HUES64 (cell line): Measurements from ENCODE around the gene ICE2.
"Not testable (repeated sequence)": the region's sequence is repeated elsewhere in the genome, so short reads cannot be mapped to it uniquely, and the experiment has no call there.

Source experiments
- H3K27ac ChIP-seq: 2 replicates; pipeline ENCODE4 v1.7.0; 2013; ENCODE audit warnings: low read depth, low read length, inconsistent platforms
- H3K27me3 ChIP-seq: 2 replicates; pipeline ENCODE4 v1.6.1; 2013; ENCODE audit warnings: mild to moderate bottlenecking, low read length; ENCODE audit not compliant: insufficient read depth
- H3K36me3 ChIP-seq: 2 replicates; pipeline ENCODE4 v1.6.1; 2013; ENCODE audit warnings: mild to moderate bottlenecking, low read length; ENCODE audit not compliant: insufficient read depth
- H3K4me1 ChIP-seq: 2 replicates; pipeline ENCODE4 v1.6.1; 2013; ENCODE audit warnings: mild to moderate bottlenecking, low read length, moderate library complexity; ENCODE audit not compliant: insufficient read depth
- H3K4me3 ChIP-seq: 2 replicates; pipeline ENCODE4 v1.5.1; 2013; ENCODE audit warnings: mild to moderate bottlenecking, low read length, moderate library complexity
- H3K9ac ChIP-seq: 2 replicates; pipeline ENCODE4 v1.6.1; 2013; ENCODE audit warnings: mild to moderate bottlenecking, low read depth, low read length
- H3K9me3 ChIP-seq: 2 replicates; pipeline ENCODE4 v1.6.1; 2013; ENCODE audit warnings: low read depth, low read length; ENCODE audit not compliant: insufficient read depth
- WGBS: fragments of 150-250, 120-280 bp; methylation state at CpG from one replicate; pipeline ENCODE4 v1.1.7; 2013; ENCODE audit warnings: missing lambda C conversion rate; 5-methylcytosine and 5-hydroxymethylcytosine counted together

The ICE2 gene

DNA sequence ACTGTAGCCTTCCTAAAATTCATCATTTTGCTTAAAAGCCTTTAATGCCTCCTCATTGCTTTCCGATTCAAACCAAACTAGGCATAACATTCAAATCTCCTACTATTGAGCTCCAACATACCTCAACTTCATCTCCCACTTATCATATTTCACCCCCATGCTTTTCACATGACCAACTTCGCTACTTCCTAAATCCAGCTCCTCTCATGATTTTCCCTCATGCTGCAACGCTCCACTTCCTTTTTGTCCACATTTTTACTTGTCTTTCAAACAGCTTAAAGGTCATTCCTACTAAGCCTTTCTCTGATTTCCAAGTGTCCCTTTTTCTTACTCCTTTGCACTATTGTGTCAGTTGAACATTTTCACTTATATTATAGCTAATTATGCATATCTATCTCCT lies 60.8 kb downstream of the ICE2 start:
- 92% methylated on average over 3 of the region's 3 CpGs for WGBS
- no peak overlapping the region for H3K4me3 ChIP-seq
- H3K27me3 ChIP-seq = no peaks in the 10 kb centered on the region
- H3K36me3 ChIP-seq = peaks cover 18% of the 10 kb centered on the region
- H3K9me3 ChIP-seq = no peaks in the 10 kb centered on the region
- H3K4me1 ChIP-seq = peaks cover 8% of the 10 kb centered on the region; the same call in 1 of the 2 replicates
- H3K9ac ChIP-seq = no peak overlapping the region
- no peak overlapping the region for H3K27ac ChIP-seq

DNA sequence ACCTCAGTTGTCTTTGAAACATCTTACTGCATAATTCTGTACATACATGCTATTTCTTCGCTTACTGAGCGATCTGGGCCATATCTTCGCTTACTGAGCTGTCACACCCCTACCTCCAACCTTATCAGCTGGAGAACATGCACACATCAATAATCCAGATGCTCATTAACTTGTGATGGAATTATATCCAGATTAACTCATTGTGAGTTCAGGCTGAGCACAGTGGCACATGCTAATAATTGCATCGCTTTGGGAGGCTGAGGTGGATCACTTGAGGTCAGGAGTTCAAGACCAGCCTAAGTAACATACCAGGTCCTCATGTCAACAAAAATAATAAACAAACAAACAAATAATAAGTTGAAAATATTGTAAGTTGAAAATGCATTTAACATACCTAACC lies 61.8 kb downstream of the ICE2 start:
- H3K27me3 ChIP-seq = no peaks in the 10 kb centered on the region
- peaks cover 12% of the 10 kb centered on the region for H3K36me3 ChIP-seq
- H3K9me3 ChIP-seq = no peaks in the 10 kb centered on the region
- WGBS = 95% methylated on average over 4 of the region's 4 CpGs
- H3K27ac ChIP-seq = no peak overlapping the region
- no peak overlapping the region for H3K4me3 ChIP-seq
- peaks cover 9% of the 10 kb centered on the region; the same call in 1 of the 2 replicates for H3K4me1 ChIP-seq
- no peak overlapping the region for H3K9ac ChIP-seq

DNA sequence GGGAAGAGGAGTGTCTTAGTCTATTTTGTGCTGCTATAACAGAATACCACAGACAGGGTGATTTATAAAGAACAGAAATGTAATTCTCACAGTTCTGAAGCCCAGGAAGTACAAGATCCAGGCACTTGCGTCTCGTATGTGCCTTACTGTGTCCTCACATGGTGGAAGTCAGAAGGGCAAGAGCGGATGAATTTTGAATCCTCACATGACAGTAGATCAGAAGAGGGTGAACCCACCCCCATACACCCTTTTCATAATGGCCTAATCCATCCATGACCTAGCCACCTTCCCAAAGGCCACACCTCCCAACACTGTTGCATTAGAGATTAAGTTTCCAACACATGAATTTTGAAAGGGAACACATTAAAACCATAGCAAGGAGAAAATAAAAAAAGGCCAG lies 62.5 kb downstream of the ICE2 start:
- Histone ChIP-seq H3K9ac (no peak overlapping the region), H3K27me3 (no peaks in the 10 kb centered on the region), H3K4me3 (no peak overlapping the region), H3K4me1 (peaks cover 9% of the 10 kb centered on the region; the same call in 1 of the 2 replicates), H3K36me3 (peaks cover 7% of the 10 kb centered on the region), H3K27ac (no peak overlapping the region), H3K9me3 (no peaks in the 10 kb centered on the region)
- WGBS = 96% methylated on average over 3 of the region's 3 CpGs

DNA sequence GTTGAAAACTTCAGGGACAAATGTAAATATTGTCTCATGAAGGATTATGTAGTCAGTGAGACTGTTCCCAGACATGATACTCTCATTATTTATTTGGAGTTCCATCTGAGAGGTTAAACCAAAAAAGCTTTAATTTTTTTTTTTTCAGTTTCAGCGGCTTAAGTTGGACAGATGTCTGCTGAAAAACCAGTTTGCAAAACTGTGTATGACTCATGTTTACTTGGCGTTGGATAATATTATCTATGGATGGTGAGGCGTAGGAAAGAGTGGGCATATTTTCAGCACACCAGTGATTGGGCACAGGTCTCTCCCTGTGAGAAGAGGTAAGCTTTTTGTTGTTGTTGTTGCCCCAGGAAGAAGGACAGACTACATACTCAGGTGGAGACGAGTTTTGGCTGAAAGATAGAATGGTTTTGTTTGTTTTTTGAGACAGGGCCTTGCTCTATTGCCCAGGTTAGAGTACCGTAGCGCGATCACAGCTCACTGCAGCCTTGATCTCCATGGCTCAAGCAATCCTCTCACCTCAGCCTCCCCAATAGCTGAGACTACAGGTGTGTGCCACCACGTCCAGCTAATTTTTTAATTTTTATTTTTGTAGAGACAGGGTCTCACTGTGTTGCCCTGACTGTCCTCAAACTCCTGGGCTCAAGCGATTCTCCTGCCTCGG lies 64.8 kb downstream of the ICE2 start:
- Histone ChIP-seq H3K27me3 (no peaks in the 10 kb centered on the region), H3K4me3 (no peak overlapping the region), H3K9me3 (no peaks in the 10 kb centered on the region), H3K27ac (no peak overlapping the region), H3K36me3 (no peaks in the 10 kb centered on the region), H3K9ac (no peak overlapping the region), H3K4me1 (peaks cover 9% of the 10 kb centered on the region; the same call in 1 of the 2 replicates)
- 73% methylated on average over 10 of the region's 10 CpGs for WGBS

DNA sequence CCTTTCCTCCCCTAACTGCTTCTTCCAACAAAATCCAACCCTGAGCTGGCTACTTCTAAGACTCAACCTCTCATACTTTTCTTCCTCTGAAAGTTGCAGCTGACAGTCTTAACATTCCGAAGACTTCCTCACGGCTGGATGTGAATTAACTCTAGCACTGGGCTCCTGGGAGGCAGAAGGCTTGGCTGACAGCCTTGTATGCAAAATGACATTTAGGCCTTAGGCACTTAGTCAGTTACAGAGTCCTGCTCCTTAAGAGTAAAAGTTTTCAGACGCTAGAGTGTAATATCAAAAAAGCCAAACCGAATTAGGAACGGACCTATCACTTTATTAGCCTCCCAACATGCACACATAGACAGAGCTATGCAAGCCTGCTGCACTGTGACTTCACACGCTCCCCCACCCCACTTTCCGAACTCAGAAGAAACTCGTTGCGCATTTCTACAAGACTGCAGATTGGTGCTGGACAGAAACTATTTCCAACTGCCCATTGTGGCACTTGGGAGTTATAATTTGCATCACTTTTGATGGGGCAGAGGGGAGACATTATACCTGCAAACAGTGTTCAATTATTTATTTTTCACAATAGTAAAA lies 65.6 kb downstream of the ICE2 start:
- Histone ChIP-seq H3K27ac (no peak overlapping the region), H3K4me3 (no peak overlapping the region), H3K9me3 (no peaks in the 10 kb centered on the region), H3K4me1 (peaks cover 9% of the 10 kb centered on the region; the same call in 1 of the 2 replicates), H3K36me3 (no peaks in the 10 kb centered on the region), H3K9ac (no peak overlapping the region), H3K27me3 (no peaks in the 10 kb centered on the region)
- 72% methylated on average over 9 of the region's 9 CpGs for WGBS

DNA sequence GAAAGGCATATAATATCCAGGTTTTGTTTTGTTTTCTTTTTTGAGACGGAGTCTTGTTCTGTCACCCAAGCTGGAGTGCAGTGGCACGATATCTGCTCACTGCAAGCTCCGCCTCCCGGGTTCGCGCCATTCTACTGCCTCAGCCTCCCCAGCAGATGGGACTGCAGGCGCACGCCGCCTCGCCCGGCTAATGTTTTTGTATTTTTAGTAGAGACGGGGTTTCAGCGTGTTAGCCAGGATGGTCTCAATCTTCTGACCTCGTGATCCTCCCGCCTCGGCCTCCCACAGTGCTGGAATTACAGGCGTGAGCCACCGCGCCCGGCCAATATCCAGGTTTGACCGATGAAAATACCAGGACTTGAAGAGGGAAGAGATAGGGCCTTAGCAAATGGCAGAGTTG lies 66.1 kb downstream of the ICE2 start:
- not testable (repeated sequence) for H3K4me3 ChIP-seq, H3K9me3 ChIP-seq, H3K27ac ChIP-seq, H3K27me3 ChIP-seq, H3K36me3 ChIP-seq, H3K4me1 ChIP-seq, H3K9ac ChIP-seq
- 93% methylated on average over 21 of the region's 21 CpGs for WGBS

DNA sequence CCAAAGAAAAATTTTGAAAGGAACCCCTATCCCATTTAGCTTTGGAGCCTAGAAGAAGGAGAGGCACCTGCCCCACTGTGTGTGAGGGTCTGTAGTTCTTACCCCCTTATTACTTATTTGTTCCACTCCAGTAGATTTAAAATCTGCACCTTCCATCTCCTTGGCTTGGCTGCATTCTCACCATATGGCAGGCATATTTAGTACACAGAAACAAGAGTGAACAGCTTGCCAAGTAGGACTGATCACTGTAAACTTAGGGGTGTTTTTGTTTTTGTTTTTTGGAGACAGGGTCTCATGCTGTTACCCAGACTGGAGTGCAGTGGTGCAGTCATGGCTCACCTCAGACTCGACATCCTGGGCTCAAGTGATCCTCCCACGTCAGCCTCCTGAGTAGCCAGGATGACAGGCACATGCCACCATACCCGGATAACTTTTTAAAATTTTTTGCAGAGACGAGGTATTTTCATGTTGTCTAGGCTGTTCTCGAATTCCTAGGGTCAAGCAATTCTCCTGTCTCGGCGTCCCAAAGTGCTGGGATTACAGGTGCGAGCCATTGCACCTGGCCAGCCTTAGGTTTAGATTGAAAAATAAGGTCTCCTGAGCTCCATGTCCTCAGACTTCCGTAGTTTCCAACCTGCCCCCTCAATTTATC lies 67.0 kb downstream of the ICE2 start:
- 94% methylated on average over 9 of the region's 9 CpGs for WGBS
- H3K27me3 ChIP-seq = no peaks in the 10 kb centered on the region
- no peak overlapping the region for H3K9ac ChIP-seq
- H3K27ac ChIP-seq = no peak overlapping the region
- H3K9me3 ChIP-seq = no peaks in the 10 kb centered on the region
- H3K4me1 ChIP-seq = peaks cover 16% of the 10 kb centered on the region; the same call in 1 of the 2 replicates
- H3K36me3 ChIP-seq = no peaks in the 10 kb centered on the region
- no peak overlapping the region for H3K4me3 ChIP-seq

DNA sequence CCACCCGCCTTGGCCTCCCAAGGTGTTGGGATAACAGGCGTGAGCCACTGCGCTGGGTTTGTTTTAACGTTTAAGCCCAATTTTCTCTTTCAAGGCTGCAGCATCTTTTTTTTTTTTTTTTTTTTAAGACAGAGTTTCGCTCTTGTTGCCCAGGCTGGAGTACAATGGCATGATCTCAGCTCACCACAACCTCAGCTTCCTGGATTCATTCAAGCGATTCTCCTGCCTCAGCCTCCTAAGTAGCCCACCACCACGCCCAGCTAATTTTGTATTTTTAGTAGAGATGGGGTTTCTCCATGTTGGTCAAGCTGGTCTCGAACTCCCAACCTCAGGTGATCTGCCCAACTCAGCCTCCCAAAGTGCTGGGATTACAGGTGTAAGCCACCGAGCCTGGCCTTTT lies 68.6 kb downstream of the ICE2 start:
- 92% methylated on average over 8 of the region's 9 CpGs for WGBS
- H3K4me1 ChIP-seq = peaks cover 22% of the 10 kb centered on the region; the same call in 1 of the 2 replicates

DNA sequence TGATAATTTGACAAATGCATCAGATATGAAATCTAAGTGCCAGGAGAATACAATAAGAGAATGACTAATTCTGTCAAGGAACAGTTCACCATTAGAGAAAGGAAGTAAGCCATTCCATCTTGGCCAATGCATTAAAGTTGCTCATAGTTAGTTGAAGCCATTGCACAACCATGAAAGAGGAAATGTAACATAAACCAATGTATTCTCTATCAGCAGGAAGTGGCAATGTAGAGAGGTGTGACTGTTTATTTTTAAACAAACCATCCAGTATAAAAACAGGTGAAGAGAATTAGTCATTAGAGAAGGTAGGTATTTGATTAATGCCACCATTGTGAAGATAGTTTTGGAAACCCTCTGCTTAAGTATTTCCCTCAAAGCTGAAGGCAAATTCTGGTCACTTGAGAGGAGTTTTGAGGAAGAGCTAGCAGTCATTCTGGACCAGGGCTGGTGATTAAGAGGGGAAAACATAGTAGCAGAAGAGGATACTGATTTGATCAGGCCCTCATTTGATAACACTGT lies 70.4 kb downstream of the ICE2 start:
- Histone ChIP-seq H3K27me3 (no peaks in the 10 kb centered on the region), H3K9me3 (no peaks in the 10 kb centered on the region), H3K36me3 (no peaks in the 10 kb centered on the region), H3K27ac (no peak overlapping the region), H3K9ac (no peak overlapping the region), H3K4me3 (no peak overlapping the region), H3K4me1 (peaks cover 19% of the 10 kb centered on the region; the same call in 1 of the 2 replicates)

More for the DNA sequence above, 68.6 kb downstream of the ICE2 start:
- H3K4me3 ChIP-seq, H3K27me3 ChIP-seq, H3K9ac ChIP-seq, H3K36me3 ChIP-seq, H3K27ac ChIP-seq, H3K9me3 ChIP-seq: not testable (repeated sequence)

DNA sequence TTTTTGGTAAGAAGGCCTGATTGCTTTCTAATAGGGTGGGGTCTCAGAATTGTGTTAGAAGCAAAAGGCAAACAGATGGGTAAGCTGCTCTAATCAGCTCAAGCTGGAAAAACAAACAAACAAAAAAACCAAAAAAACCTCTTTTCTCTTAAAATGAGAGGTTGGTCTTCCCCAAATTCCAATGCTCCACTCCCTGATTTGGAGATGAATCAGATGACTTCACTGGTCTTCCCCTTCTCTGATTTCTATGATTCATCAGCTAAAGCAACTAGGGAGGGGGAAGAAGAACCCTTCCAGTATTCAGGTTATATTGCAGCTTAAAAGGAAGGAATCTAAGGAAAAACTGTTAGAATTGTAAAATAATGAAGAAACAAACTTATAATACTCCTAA lies 71.5 kb downstream of the ICE2 start:
- no peaks in the 10 kb centered on the region for H3K36me3 ChIP-seq
- peaks cover 14% of the 10 kb centered on the region; the same call in 1 of the 2 replicates for H3K4me1 ChIP-seq
- no peak overlapping the region for H3K9ac ChIP-seq
- H3K4me3 ChIP-seq = no peak overlapping the region
- no peaks in the 10 kb centered on the region for H3K27me3 ChIP-seq
- H3K9me3 ChIP-seq = no peaks in the 10 kb centered on the region
- no peak overlapping the region for H3K27ac ChIP-seq
